RCC 7860 (cell line): Measurements from ENCODE around the gene ECT2.
"Not testable (repeated sequence)": the region's sequence is repeated elsewhere in the genome, so short reads cannot be mapped to it uniquely, and the experiment has no call there.

Experiments used
- DNase-seq: peaks from one replicate; pipeline ENCODE4 v3.0.0-alpha.2; 2015; ENCODE audit warnings: low spot score
- FAIRE-seq: peaks from 2 replicates; lab custom pipeline; 2012; peaks lifted over from hg19 to GRCh38; lab: Jason Lieb, UNC

Gene ECT2

GRCh38 chr3:172853921-172854666 lies 103.6 kb downstream of the ECT2 start:
- FAIRE-seq: peak; percentile 62
- DNase-seq: peak; percentile 62

- FAIRE-seq (no peak), DNase-seq (no peak)
Observed at GRCh38 chr3:172855037-172855436, 104.5 kb downstream of the ECT2 start.

DNA sequence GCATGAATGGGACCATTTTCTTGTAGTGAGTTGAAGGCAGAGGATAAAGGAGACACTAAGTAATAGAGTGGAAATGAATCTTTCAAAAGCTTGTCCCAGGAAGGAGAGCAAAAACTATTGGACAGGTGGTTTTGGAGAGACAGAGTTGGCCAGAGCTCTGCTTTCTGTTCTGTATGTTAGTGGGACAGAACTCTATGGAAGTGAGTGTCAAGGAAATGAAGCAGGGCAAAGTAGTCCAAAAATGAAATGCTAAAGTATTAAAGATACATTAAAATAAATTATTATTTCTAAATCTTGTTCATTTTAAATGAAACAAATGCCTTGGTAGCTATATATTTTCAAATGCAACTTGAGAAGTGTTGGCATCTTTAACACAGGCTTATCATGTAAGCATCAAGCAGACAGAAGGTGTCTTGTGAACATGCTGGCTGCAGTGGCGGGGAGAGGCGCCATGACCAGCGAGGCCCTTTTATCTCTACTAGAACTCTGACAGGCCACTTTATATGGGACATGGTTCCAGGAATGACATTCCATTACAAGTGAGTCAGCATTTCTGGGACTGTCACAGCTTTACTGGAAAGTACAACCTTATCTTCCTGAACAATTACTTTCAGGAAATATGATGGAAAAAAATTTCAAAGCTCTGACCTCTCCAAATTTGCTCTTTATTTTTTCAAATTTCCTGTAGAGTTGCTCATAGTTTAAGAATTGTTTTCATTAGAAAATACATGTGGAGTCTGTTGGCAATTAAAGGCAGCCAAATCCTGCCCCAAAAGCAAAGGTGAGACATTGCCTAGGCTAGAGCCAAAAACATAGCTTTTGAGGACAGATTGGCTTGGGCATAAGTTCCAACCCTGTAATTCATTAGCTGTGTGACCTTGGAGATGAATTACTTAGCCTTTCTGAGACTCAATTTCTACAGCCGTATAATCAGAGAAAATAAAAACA lies 106.5 kb downstream of the ECT2 start:
- DNase-seq: peak; percentile 86
- FAIRE-seq: peak; percentile 91

DNA sequence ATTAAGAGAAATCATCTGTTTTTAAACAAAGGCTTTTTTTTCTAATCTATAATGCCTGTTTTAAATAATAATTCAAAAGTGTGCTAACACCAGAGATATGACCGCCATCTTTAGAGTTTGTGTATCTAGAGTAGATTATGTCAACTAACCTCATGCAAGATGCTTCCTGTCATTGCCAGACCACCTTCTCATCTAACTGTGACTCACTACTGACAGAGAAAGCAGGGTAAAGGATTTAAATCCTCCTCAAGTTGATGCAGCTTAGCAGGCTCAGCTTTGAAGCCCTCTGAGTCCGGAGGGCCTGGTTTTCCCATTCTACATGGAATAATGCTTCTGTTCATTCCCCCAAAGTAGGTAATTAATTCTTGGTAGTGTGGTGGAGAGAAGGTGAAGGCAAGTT lies 108.5 kb downstream of the ECT2 start:
- DNase-seq: peak; percentile 57
- FAIRE-seq: peak; percentile 66

DNA sequence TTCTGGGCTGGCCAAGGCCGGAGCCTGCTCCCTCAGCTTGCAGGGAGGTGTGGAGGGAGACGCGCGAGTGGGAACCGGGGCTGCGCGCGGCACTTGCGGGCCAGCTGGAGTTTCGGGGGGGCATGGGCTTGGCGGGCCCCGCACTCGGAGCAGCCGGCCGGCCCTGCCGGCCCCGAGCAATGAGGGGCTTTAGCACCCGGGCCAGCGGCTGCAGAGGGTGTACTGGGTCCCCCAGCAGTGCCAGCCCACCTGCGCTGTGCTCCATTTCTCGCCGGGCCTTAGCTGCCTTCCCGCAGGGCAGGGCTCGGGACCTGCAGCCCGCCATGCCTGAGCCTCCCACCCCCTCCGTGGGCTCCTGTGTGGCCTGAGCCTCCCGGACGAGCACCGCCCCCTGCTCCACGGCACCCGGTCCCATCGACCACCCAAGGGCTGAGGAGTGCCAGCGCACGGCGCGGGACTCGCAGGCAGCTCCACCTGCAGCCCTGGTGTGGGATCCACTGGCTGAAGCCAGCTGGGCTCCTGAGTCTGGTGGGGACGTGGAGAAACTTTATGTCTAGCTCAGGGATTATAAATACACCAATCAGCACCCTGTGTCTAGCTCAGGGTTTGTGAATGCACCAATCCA lies 116.3 kb downstream of the ECT2 start:
- not testable (repeated sequence) for DNase-seq, FAIRE-seq

DNA sequence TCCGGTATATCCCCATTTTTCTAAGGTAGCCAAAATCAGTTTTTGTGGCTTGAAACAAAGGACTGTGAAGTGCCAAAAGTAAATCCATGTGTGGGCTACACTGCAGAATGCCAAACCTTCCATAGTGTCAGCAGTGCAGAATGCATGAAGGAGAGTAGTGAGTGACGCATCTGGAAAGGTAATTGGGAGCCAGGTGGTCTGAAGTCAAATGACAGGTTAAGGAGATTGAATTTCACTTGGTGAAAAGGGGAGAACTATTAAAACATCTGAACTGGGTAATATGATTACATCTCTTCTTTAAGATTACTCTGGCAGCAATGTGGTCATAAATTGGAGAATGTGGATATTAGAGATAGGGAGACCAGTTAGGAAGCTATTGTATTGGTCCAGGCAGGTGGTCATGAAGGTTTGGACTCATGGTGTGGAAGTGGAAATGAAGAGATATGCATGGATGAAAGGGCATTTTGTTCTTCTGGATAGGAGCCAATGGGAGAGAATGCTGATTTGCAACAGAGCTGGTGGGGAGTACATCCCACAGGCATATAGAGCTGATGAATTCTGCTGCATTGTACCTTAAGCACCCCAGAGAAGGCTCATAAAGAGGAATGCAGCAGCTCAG lies 118.2 kb downstream of the ECT2 start:
- no peak for FAIRE-seq
- no peak for DNase-seq

DNA sequence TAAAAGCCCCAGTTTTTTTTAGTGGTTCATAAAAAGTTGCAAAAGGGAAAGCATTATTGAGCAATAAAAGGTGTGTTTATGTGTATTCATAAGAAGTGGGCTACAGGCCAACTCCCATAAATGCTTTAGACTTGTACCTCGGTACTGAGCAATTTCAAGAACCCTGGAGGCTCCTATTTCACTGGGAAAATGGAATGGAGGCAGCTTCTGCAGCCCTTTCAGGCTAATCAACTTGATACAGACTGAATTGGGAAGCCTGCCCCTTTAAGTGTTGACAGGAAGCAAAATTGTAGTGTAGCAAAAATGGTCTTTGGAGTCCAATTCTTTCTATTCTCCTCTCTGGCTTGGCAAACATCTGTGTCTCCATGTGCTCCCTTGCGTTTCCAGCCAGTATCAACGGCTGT lies 118.8 kb downstream of the ECT2 start:
- DNase-seq: no peak
- FAIRE-seq: no peak

DNA sequence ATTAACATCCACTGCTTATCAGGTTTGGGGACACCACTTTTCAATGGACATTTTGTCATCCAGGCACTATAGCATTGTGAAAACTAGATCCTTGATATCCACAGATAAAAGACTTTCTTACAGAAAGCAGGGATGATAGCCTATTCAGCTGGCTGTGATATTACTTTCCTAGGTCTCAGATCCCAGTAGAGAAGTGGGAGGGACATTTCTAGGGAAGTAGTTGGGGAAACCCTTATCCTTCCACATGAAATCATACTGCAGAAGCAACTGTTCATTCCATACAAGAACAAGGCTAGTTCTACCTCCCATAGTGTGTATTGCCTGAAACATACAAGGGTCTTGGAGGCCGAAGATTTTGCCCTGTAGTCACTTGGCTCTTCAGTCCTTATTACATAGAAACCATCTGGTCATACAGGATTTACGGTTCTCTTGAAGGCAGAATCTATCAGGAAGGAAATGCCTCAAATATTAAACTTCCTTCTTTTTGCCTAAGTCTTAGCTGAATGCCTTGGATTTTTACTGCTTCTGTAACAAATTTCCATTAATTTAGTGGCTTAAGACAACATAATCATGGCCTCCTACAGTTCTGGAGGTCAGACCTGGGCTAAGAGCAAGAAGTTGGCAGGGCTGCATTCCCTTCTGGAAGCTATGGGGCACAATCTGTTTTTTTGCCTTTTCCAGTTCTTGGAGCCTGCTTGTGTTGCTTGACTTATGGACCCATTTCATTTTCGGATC lies 119.4 kb downstream of the ECT2 start:
- no peak for DNase-seq
- FAIRE-seq: no peak
